Measurements from ENCODE around the gene MCTP1.

Gene MCTP1

GRCh38 chr5:95070453-95070852 lies 214.4 kb downstream of the MCTP1 start:
- DNase-seq, result no peak

DNA sequence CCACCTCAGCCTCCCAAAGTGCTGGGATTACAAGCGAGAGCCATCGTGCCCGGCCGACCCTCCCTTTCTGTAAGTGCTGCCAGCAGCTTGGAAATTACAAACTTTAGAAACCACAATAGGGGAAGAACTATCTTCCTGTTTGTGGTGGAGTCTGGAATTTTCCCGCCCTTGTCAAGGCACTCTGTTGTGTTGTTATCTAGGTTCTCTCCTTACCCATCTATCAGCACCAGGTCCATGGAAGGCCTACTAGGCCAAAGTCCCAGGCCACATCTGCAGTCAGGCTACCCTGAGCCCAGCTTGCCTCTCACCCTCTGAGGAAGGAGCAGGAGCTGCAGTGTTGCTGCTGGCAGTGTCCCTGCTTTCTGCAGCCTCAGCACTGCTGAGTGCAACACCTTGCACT lies 214.9 kb downstream of the MCTP1 start:
- no peak for DNase-seq

GRCh38 chr5:95069021-95069420 lies 215.9 kb downstream of the MCTP1 start:
- DNase-seq, result no peak

DNA sequence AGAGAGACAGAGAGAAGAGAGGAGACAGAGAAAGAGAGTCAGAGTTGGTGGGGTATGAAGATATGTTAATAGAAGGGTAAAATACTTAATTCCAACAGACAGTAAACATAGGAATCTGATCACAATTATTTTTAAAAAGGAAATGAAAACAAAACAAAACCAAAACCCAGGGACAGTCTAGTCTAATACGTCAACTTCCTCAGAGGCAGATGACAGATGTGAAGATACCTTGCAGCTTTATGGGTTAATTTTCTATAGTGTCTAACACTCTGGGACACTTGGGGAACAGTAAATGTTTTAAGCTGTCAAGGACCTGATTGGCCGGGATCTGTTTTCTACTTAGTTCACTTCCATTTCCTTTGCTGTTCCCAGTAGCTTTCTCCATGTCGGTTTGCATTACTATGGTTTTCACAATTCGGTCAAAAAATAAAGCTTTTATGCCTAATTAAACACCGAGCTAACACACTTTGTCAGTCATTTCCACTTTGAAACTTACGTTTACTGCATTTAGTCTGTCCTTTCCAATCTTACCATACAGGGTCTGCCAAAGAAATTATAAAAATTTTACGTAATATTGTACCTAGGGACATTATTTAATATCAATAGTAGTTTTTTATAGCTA lies 216.5 kb downstream of the MCTP1 start:
- DNase-seq, result no peak

GRCh38 chr5:95066048-95066447 lies 218.8 kb downstream of the MCTP1 start:
- DNase-seq, result no peak

- no peak for DNase-seq
These were observed 221.4 kb downstream of the MCTP1 start for GRCh38 chr5:95063492-95063891.

- no peak for DNase-seq
These were observed 224.8 kb downstream of the MCTP1 start for GRCh38 chr5:95060098-95060497.

DNA sequence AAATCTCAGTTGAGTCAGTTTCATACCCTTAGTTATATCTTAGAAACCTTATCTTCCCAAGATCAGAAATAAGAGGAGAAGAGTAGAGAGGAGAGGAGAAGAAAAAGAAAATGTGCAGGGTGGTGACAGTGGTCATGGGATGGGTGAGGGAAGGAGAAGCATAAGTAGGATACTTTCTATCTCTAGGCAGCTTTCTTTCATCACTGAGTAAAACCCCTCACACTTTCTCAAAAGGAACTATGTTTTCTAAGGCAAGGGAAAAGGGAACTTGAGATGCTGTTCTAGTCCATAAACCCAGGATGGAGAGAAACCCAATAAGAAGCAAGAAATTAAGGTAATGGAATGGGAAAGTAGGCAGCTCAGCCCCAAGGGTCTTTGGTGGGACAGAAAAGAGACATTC lies 225.3 kb downstream of the MCTP1 start:
- no peak for DNase-seq

- DNase-seq, result no peak
These were observed 227.3 kb downstream of the MCTP1 start for GRCh38 chr5:95057615-95058014.

- no peak for DNase-seq
These were observed 231.6 kb downstream of the MCTP1 start for GRCh38 chr5:95053253-95053652.

- DNase-seq, result no peak
These were observed 234.2 kb downstream of the MCTP1 start for GRCh38 chr5:95050708-95051107.

DNA sequence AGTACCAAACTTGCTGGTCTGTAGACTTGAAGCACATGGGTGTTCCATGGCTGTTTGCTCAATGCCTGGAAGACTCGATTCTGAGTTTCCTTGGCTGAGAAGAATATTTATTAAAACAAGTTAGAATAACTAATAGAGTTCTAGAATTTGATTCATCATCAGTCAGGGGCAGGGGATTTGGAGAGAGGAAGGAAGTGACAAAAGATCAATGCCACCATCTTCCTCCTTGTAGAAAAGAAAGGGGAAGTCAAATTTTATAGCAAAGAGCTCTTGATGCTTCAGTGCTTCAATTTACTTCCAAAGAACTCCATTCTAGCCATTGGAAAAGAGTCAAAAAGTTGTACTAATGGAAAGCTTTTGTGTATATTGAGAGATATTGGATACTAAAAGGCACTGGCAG lies 236.3 kb downstream of the MCTP1 start:
- DNase-seq, result no peak

- no peak for DNase-seq
These were observed 239.5 kb downstream of the MCTP1 start for GRCh38 chr5:95045181-95045965.

GRCh38 chr5:95044096-95044495 lies 240.8 kb downstream of the MCTP1 start:
- DNase-seq, result no peak

GRCh38 chr5:95043648-95044047 lies 241.2 kb downstream of the MCTP1 start:
- no peak for DNase-seq

DNA sequence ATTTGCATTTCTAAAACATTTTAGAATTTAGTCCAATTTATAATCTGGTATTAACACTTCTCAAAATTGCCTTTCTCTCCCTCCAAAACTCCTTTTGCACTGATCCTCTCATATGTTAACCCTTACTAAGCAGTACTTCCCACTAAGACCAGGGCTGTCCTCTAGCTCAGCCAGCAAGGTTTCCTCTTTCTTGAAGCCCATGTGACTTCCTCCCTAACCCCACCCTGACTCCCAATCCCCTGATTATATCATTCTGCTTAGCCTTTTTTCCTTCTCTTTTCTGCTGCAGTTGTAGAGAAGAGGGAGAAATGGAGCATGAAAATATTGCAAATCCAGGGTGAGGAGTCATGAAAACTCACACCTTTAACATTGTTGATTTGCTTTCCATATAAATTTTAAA lies 241.7 kb downstream of the MCTP1 start:
- no peak for DNase-seq

GRCh38 chr5:95042037-95042436 lies 242.9 kb downstream of the MCTP1 start:
- DNase-seq, result no peak

DNA sequence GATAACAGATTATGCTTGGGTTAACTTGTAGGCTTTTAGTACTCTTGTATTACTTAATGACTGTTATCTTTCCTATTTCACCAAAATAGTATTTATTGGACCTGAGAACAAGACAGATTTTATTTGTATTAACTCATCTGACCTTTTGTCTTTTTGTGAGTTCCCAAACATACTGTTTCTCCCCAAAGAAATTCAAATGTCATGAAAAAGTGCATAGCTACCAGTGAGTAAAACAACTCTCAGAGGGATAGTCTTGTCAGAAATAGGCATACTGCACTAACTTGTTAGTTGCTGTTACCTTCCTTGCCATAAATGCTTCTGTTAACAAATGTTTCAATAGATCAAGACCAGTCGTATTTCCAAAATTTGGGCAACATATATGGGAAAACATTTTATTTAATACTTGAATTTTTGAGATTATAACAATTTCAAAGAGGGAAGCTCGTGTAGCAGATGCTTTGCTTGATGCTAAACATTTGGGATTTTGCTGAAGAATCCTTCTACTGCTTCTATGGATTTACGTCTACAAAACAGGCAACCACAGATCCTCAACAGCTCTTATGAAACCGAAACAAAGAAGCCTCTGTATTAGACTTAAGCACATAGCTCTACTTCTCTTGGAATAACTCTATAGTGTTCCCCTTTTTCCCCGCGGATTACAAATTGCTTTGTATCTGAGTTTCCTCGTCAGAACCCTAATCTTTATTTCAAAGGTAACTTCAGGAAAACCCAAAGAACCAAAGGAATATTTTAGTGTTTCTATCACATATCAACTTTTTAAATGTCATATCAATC lies 248.8 kb downstream of the MCTP1 start:
- DNase-seq, result no peak

DNA sequence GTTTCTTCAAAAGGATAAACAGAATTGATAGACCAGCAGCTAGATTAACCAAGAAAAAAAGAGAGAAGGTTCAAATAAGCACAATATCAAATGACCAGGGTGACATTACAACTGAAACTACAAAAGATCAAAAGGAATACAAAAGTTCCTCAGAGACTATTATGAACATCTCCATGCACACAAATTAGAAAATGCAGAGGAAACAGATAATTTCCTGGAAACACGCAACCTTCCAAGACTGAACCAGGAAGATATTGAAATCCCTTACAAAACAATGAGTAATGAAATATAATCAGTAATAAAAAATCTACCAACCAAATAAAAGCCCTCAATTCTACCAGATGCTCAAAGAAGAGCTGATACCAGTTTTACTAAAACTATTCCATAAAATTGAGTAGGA lies 252.1 kb downstream of the MCTP1 start:
- no peak for DNase-seq

DNA sequence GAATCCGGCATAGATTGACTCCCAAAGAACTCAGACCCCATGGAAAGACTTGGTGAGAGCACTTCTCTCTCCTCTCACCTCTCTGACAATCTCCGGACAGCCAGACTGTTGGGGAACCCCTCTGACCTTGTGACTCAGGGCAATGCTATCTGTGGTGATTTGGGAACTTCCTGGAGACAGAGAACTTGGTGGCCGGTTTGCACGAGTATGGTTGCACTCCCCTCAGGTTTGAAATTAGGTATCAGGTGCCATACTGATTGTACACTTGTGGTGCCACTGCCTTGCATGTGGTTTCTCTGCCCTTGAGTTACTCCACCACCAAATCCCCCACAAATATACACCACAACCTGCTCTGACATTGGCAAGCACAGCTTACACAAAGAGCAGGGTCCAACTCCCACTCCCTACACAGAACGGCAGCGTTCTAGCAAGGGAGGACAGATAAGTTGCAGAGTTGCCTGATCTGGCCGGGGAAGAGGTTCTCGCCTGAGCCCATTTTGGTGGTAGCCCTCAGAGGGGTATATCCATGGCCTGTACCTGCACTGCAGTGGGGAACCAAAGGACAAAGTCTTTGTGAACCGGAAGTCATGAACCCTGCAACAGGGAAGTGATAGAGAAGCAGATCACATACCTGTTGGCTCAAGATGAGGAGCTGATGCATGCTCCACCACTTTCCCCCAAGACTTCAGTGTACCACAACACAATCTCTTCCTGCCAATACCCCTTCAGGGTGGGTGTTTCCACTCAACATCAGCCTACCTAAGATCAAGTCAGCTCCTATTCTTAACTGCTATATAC lies 255.1 kb downstream of the MCTP1 start:
- no peak for DNase-seq

DNA sequence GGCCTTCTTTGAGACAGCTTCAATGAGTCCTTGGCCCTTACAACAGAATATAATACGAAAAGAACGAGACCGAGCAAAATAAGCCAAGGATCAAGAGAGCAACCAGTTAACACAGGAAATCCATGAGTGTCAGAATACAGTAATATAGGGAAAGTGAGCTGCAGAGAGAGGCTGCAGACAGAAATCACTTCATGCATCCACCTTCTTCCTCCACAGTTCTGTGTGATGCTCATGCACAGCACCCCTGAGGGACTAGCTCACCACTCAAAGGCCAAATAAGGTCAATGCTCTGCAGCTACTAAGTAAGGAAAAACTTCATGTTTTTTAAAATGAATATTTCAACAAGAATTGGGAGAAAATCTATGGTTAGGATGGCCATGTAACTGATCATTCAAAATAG lies 257.1 kb downstream of the MCTP1 start:
- DNase-seq, result no peak

GRCh38 chr5:95027151-95027721 lies 257.7 kb downstream of the MCTP1 start:
- no peak for DNase-seq

DNA sequence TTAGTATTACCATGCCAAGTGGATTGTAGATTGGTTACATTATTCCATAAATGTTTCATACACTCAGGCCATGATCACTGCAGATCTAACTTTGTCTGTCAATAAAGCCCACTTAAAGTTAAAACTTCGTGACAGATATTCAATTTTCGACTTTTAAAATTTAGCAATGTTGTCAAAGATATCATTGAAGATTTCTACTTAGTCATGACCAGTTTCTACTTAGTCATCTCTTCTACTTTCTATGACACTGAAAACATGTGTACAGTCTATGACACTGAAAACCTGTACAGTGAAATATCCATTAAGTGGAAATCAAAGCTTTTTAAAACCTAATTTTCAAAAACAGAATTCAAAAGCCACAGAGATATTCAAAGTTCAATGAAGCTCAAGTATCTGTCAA lies 258.2 kb downstream of the MCTP1 start:
- no peak for DNase-seq
